ENCODE measurements around the gene MOCS3. TPM values are rescaled to one million over a fixed set of nuclear protein-coding genes. Genes with fewer than 3 reads are reported as not detected.

The MOCS3 gene
- total and polyA plus RNA-seq, 3 donors from 2014 or later, result 6.5 to 9.3 (median 7.4) TPM

DNA sequence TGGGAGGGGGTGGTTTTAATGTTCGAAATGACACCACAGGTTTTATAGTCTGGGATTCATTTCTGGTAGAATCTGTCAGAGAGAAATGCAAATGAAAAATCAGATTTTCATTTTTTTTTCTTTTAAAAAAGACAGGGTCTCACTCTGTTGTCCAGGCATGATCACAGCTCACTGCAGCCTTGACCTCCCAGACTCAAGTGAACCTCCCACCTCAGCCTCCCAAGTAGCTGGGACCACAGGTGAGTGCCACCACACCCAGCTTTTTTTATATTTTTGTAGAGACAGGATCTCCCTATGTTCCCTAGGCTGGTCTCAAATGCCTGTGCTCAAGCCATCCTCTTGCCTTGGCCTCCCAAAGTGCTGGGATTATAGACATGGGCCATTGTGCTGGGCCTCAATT is 25.0 kb upstream of the MOCS3 start:
- intact Hi-C loops (cut with DNase I; ENCODE audit: low total_unique reads), result no loop called here
- H3K4me3 ChIP-seq, result no peak overlapping the region
- H3K27ac ChIP-seq, result no peak overlapping the region
- H3K27me3 ChIP-seq, result no peaks in the 10 kb centered on the region
- TF ChIP-seq, protein P1, sequence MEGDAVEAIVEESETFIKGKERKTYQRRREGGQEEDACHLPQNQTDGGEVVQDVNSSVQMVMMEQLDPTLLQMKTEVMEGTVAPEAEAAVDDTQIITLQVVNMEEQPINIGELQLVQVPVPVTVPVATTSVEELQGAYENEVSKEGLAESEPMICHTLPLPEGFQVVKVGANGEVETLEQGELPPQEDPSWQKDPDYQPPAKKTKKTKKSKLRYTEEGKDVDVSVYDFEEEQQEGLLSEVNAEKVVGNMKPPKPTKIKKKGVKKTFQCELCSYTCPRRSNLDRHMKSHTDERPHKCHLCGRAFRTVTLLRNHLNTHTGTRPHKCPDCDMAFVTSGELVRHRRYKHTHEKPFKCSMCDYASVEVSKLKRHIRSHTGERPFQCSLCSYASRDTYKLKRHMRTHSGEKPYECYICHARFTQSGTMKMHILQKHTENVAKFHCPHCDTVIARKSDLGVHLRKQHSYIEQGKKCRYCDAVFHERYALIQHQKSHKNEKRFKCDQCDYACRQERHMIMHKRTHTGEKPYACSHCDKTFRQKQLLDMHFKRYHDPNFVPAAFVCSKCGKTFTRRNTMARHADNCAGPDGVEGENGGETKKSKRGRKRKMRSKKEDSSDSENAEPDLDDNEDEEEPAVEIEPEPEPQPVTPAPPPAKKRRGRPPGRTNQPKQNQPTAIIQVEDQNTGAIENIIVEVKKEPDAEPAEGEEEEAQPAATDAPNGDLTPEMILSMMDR (IDR thresholded peaks at IDR 0.05), result no peak
- no peak for TF ChIP-seq POLR2A (IDR thresholded peaks at IDR 0.05)
- H3K9me3 ChIP-seq, result no peaks in the 10 kb centered on the region
- 89 to 94% methylated on average over 1 of the region's 1 CpG for WGBS, 2 donors
- H3K36me3 ChIP-seq (ENCODE audit: low read depth, missing control alignments), result no peaks in the 10 kb centered on the region
- peaks cover 8% of the 10 kb centered on the region for H3K4me1 ChIP-seq
- no peak for DNase-seq

DNA sequence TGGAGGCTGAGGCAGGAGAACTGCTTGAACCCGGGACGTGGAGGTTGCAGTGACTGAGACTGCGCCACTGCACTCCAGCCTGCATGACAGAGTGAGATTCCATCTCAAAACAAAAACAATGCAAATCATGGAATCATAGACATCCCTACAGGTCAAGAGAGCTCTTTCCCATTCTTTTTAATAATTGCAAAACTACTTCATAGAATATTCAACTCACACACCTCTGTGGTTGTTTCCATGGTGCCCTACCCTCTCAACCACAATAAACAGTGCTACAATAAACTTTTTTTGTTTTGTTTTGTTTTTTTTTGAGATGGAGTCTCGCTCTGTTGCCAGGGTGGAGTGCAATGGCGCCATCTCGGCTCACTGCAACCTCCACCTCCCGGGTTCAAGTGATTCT is 15.5 kb upstream of the MOCS3 start:
- intact Hi-C loops (cut with DNase I; ENCODE audit: low total_unique reads), result no loop called here

DNA sequence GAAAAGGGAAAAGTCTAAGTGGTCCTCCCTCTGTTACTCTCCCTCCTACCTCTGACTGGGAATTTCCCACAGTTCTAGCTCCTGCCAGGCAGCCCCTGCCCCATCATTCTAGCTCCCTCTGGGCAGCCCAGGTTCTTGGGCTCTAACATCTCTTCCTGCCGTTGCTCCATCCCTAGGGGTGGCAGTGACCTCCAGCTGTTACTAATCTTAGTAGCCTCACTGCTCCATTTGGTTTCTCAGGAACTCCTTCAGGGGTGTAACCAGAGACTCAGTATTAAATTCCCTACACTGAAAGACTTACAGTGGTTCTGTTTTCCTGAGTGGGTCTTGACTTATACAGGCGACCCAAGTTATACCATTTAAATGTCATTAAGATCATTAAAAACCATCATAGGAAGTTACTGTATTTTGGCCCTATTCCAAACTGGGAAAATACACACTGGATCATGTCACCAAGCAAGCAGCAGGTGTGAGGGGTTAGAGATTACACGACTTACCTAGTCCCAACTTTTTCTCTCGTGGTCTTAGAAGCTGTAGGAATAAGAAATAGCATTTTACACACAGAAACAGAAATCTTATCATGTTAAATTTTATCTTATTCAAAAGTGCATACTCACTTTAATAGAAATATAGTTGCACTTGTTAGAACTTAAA is 10.4 kb upstream of the MOCS3 start:
- intact Hi-C loops (cut with DNase I; ENCODE audit: low total_unique reads), result no loop called here
- no peak for DNase-seq

More for the DNA sequence above, 15.5 kb upstream of the MOCS3 start:
- Histone ChIP-seq H3K4me1 (no peaks in the 10 kb centered on the region), H3K9me3 (no peaks in the 10 kb centered on the region), H3K36me3 (ENCODE audit: low read depth, missing control alignments) (no peaks in the 10 kb centered on the region), H3K27me3 (no peaks in the 10 kb centered on the region), H3K4me3 (no peak overlapping the region), H3K27ac (no peak overlapping the region)
- WGBS, 2 donors, result 93 to 95% methylated on average over 7 of the region's 7 CpGs
- no peak for TF ChIP-seq POLR2A (IDR thresholded peaks at IDR 0.05)
- TF ChIP-seq, protein P1 (IDR thresholded peaks at IDR 0.05), result no peak
- no peak for DNase-seq

DNA sequence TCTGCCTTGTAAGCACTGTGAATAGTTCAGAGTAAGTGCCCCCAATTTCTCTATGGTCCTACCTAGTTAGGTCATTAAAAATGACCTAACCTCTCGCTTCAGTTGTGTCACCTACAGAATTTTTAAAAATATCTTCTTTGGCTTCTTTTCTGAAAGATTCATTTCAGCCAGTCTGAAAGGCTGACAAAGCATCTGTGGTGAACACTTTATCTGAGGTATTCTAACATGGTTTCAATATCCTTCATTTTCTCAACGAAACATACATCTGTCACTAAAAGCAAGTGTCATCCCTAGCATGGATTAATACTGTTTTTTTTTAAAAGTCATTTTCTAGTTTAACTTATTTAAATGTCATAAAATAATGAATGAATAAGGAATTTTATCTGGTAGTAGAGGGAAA is 5.4 kb upstream of the MOCS3 start:
- no peak for DNase-seq
- Histone ChIP-seq H3K4me3 (no peak overlapping the region), H3K4me1 (peaks cover 14% of the 10 kb centered on the region), H3K27ac (no peak overlapping the region), H3K9me3 (no peaks in the 10 kb centered on the region), H3K36me3 (ENCODE audit: low read depth, missing control alignments) (no peaks in the 10 kb centered on the region), H3K27me3 (no peaks in the 10 kb centered on the region)
- intact Hi-C loops (cut with DNase I; ENCODE audit: low total_unique reads), result no loop called here
- WGBS, 2 donors, result 79 to 89% methylated on average over 2 of the region's 2 CpGs
- TF ChIP-seq, protein P1 (IDR thresholded peaks at IDR 0.05), result no peak
- no peak for TF ChIP-seq POLR2A (IDR thresholded peaks at IDR 0.05)

More for the DNA sequence above, 10.4 kb upstream of the MOCS3 start:
- 85% methylated on average over 4 of the region's 4 CpGs for whole genome bisulfite sequencing, 2 donors
- Histone ChIP-seq H3K4me1 (no peaks in the 10 kb centered on the region), H3K27ac (no peak overlapping the region), H3K36me3 (ENCODE audit: low read depth, missing control alignments) (no peaks in the 10 kb centered on the region), H3K27me3 (no peaks in the 10 kb centered on the region), H3K9me3 (no peaks in the 10 kb centered on the region), H3K4me3 (no peak overlapping the region)
- TF ChIP-seq, protein P1 (IDR thresholded peaks at IDR 0.05), result no peak
- TF ChIP-seq POLR2A (IDR thresholded peaks at IDR 0.05), result no peak

DNA sequence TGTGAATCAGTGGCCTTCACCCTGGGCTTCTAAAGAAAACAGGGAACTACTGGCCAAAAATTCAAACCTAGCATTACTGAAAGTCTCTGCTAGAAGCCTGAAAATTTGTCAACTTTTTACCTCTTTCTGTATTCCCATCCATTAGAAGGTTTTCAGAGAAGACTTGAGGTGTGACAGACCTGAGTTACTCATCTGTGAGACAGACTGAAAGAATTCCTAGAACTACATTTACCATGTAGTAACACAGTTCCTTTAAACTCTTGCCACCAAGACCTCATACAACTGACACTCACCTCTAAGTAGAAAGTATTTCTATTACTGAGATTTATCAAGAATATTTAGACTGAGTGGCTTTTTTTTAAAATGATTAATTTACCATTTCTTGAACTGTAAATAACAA is 4.8 kb upstream of the MOCS3 start:
- no peak for DNase-seq
- no peak for TF ChIP-seq POLR2A (IDR thresholded peaks at IDR 0.05)
- TF ChIP-seq, protein P1 (IDR thresholded peaks at IDR 0.05), result no peak
- intact Hi-C loops (cut with DNase I; ENCODE audit: low total_unique reads), result no loop called here
- H3K4me1 ChIP-seq, result peaks cover 14% of the 10 kb centered on the region
- no peaks in the 10 kb centered on the region for H3K36me3 ChIP-seq (ENCODE audit: low read depth, missing control alignments)
- H3K27me3 ChIP-seq, result no peaks in the 10 kb centered on the region
- H3K27ac ChIP-seq, result no peak overlapping the region
- no peak overlapping the region for H3K4me3 ChIP-seq
- H3K9me3 ChIP-seq, result no peaks in the 10 kb centered on the region

All from testis (tissue), 3 donors.